ENCODE data around the gene LPP. TPM values are rescaled to one million over a fixed set of nuclear protein-coding genes. Genes with fewer than 3 reads are reported as not detected.

LPP gene
- total RNA-seq, 4 donors from 2014 or later = 45.9 to 81.1 (median 63.0) TPM

GRCh38 chr3:188643736-188644135 lies 489.8 kb downstream of the LPP start:
- WGBS, 2 donors = 94% methylated on average over 3 of the region's 3 CpGs
- no peak for TF ChIP-seq CTCF (IDR thresholded peaks at IDR 0.05)
- no peak for TF ChIP-seq POLR2A (IDR thresholded peaks at IDR 0.05)
- no peak for DNase-seq (ENCODE audit: low spot score in 2 of 2)
- intact Hi-C loops (cut with DNase I; ENCODE audit: low total_unique reads) = no loop called here
- H3K4me3 ChIP-seq (ENCODE audit: low read depth, poor library complexity, severe bottlenecking) = no peak overlapping the region

- H3K4me3 ChIP-seq (ENCODE audit: low read depth, poor library complexity, severe bottlenecking) = no peak overlapping the region
- DNase-seq (ENCODE audit: low spot score in 2 of 2) = no peak
- WGBS, 2 donors = 0% methylated on average over 1 of the region's 1 CpG
- intact Hi-C loops (cut with DNase I; ENCODE audit: low total_unique reads) = no loop called here
- TF ChIP-seq POLR2A (IDR thresholded peaks at IDR 0.05) (no peak), CTCF (IDR thresholded peaks at IDR 0.05) (no peak)
These were observed 492.6 kb downstream of the LPP start for GRCh38 chr3:188646592-188646991.

- DNase-seq (ENCODE audit: low spot score in 2 of 2) = no peak
- WGBS, 2 donors = 90 to 98% methylated on average over 6 of the region's 6 CpGs
- no peak overlapping the region for H3K4me3 ChIP-seq (ENCODE audit: low read depth, poor library complexity, severe bottlenecking)
- TF ChIP-seq CTCF (IDR thresholded peaks at IDR 0.05) (no peak), POLR2A (IDR thresholded peaks at IDR 0.05) (no peak)
- intact Hi-C loops (cut with DNase I; ENCODE audit: low total_unique reads) = no loop called here
These were observed 493.3 kb downstream of the LPP start for GRCh38 chr3:188647237-188647636.

- 95 to 100% methylated on average over 2 of the region's 2 CpGs for WGBS, 2 donors
- DNase-seq (ENCODE audit: low spot score in 2 of 2) = no peak
- TF ChIP-seq POLR2A (IDR thresholded peaks at IDR 0.05) (no peak), CTCF (IDR thresholded peaks at IDR 0.05) (no peak)
- intact Hi-C loops (cut with DNase I; ENCODE audit: low total_unique reads) = no loop called here
- no peak overlapping the region for H3K4me3 ChIP-seq (ENCODE audit: low read depth, poor library complexity, severe bottlenecking)
These were observed 495.6 kb downstream of the LPP start for GRCh38 chr3:188649521-188649920.

GRCh38 chr3:188656196-188656982 lies 502.4 kb downstream of the LPP start:
- no peak for DNase-seq (ENCODE audit: low spot score in 2 of 2)
- intact Hi-C loops (cut with DNase I; ENCODE audit: low total_unique reads) = no loop called here
- 52 to 61% methylated on average over 3 of the region's 3 CpGs for WGBS, 2 donors
- no peak overlapping the region for H3K4me3 ChIP-seq (ENCODE audit: low read depth, poor library complexity, severe bottlenecking)
- no peak for TF ChIP-seq CTCF (IDR thresholded peaks at IDR 0.05)
- TF ChIP-seq POLR2A (IDR thresholded peaks at IDR 0.05) = no peak

GRCh38 chr3:188658606-188659005 lies 504.6 kb downstream of the LPP start:
- no peak overlapping the region for H3K4me3 ChIP-seq (ENCODE audit: low read depth, poor library complexity, severe bottlenecking)
- TF ChIP-seq CTCF (IDR thresholded peaks at IDR 0.05) = no peak
- no peak for TF ChIP-seq POLR2A (IDR thresholded peaks at IDR 0.05)
- intact Hi-C loops (cut with DNase I; ENCODE audit: low total_unique reads) = no loop called here
- WGBS, 2 donors = 69 to 80% methylated on average over 1 of the region's 1 CpG
- DNase-seq (ENCODE audit: low spot score in 2 of 2) = no peak
